Fibroblast of skin of scalp (primary cell): ENCODE measurements around the gene TGFB1I1.
"Not testable (repeated sequence)": the region's sequence is repeated elsewhere in the genome, so short reads cannot be mapped to it uniquely, and the experiment has no call there.

Experiments
- DNase-seq: peaks from one replicate; pipeline ENCODE4 v3.0.0-alpha.2; 2013

TGFB1I1 gene

DNA sequence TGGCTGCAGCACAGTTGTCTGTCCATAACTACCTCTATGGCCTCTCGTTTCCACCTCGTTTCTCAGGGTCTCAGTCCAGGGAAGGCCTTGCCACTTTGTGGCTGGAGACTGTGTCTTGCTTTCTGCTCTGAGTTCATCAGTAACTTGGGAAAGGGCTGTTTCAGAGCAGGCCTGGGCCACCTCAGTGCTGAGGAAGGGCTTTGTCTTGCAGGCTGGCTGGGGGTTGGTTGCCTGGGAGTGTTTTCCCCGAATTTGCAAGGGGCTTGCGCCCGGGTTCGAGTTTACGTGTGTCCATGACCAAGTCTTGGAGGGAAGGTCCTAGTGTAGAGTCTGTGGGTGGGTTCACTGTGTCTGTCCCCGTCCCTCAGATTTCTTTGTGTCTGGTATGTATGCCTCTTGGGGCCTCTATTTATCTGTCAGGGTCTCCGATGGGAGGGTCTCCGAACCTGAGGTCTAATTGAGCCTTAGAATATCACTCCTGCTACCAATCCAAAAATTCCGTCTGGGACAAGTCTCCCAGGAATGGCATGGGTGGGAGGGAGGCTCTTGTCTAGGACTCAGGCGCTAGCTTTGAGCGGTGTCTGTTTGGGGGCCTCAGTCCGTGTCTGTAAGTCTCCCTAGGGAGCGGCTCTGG is 594 bp upstream of the TGFB1I1 start:
- DNase-seq = no peak

DNA sequence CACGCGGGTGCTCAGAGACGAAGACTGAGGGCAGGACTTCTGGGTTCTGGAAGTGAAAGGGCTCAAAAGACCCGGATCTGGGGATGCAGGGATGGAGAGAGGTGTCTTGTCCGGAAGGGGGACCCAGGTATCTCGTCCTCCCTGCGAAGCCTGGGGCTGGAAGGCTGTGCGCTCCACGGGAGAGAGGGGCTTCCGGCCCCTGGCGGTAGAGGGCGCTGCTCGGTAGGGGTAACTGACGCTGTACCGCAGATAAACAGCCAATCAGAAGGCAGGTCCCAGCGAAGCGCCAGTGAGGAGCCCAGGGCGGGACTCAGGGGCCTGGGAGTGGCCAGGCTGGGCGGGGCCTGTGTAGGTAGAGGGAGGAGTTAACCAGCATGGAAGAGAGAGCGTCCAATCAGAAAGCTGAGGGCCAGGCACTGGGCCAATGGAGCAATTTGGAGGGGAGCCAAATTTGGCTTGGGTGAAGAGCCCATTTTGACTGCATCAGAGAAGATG is 804 bp downstream of the TGFB1I1 start:
- peak; percentile 97 for DNase-seq

DNA sequence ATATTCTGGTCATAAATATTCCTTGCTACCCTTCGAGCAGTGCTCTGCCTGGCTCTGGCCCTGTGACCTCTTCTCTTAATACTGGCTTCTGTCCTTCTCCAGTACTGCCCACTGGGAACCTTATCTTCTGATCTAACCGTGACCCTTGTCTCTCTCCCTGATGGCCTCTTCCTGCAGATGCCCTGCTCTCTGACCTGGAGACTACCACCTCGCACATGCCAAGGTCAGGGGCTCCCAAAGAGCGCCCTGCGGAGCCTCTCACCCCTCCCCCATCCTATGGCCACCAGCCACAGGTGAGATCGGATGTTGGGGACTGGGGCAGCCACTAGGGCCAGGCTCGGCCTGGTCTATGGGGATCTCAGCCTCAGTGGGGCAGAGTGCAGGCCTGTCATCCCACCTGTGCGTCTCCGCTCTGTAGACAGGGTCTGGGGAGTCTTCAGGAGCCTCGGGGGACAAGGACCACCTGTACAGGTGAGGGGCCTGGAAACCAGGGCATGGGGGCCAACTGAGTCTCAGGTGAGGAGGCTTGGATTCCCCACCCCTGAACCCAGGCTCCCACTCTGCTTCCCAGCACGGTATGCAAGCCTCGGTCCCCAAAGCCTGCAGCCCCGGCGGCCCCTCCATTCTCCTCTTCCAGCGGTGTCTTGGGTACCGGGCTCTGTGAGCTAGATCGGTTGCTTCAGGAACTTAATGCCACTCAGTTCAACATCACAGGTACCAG is 1.5 kb downstream of the TGFB1I1 start:
- DNase-seq = no peak

GRCh38 chr16:31474173-31474714 is 2.3 kb downstream of the TGFB1I1 start:
- peak; percentile 57 for DNase-seq

DNA sequence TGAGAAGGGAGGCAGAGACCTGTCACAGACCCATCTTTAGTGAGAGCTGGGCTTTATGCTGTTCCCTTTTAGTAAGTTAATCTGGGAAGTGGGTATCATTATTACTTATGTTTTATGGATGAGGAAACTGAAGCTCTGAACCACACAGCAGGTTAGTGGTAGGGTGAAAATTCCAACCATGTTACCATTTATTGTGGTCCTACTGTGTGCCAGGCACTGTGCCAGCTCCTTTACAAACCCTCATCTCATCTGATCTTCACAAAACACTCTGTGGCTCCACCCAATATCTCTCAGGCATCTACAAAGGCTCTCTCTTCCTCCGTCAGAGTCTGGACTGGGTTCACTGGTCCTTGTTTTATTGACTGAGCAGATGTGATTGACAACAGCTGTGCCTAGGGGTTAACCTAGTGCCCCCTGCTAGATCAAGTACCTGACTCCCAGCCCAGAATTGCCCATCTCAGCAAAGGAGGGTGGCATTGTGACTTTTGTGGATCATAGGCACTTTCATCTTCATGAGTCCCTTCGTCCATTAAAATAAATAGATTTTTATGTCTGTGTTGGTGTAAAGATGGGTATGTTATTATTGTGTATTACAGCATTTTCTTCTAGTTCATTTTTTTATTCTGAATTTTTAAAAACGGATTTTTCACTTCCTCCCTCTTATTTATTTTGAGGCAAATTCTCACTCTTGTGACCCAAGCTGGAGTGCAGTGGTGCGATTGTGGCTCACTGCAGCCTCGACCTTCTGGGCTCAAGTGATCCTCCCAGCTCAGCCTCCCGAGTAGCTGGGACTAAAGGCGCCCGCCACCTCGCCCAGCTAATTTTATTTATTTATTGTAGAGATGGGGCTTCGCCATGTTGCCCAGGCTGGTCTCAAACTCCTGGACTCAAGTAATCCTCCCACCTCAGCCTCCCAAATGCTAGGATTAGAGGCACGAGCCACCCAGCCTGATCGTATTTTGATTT is 3.1 kb downstream of the TGFB1I1 start:
- DNase-seq = no peak

- no peak for DNase-seq
Observed at GRCh38 chr16:31475946-31476302, 4.0 kb downstream of the TGFB1I1 start.

GRCh38 chr16:31476303-31477219 is 4.6 kb downstream of the TGFB1I1 start:
- no peak for DNase-seq

GRCh38 chr16:31477220-31478216 is 5.6 kb downstream of the TGFB1I1 start:
- no peak for DNase-seq

DNA sequence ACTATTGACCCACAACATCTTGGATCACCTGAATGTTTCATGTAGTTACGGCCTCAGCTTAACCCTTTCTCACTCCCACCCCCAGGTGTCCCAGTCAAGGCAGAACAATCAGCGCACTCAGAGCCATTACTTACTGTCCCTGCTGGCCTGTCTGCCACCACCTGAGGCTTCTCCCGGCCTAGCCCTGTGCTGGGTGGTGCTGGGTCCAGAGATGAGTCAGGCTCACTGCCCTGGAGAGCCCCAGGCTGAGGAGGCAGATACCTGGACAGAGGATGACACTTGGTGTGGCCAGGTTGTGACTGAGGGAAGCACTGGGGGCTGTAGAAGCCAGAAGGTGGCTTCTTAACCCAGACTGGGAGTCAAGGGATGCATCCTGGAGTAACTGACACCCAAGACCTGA is 7.0 kb downstream of the TGFB1I1 start:
- DNase-seq = no peak

DNA sequence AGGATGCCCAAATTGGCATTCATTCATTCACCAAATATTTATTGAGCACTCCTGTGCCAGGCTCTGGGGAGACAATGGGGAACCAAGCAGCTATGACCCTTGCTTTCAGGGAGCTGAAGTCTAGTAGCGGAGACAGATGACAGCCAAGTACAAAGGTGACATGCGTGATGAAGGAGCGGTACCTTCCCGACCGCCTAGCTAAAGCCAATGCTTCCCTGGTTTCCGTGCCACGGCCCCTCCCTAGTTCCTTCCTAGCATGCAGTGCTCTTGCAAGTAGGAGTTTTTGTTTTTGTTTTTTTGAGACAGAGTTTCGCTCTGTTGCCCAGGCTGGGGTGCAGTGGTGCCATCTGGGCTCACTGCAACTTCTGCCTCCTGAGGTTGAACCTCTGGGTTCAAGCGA is 7.8 kb downstream of the TGFB1I1 start:
- DNase-seq = no peak

DNA sequence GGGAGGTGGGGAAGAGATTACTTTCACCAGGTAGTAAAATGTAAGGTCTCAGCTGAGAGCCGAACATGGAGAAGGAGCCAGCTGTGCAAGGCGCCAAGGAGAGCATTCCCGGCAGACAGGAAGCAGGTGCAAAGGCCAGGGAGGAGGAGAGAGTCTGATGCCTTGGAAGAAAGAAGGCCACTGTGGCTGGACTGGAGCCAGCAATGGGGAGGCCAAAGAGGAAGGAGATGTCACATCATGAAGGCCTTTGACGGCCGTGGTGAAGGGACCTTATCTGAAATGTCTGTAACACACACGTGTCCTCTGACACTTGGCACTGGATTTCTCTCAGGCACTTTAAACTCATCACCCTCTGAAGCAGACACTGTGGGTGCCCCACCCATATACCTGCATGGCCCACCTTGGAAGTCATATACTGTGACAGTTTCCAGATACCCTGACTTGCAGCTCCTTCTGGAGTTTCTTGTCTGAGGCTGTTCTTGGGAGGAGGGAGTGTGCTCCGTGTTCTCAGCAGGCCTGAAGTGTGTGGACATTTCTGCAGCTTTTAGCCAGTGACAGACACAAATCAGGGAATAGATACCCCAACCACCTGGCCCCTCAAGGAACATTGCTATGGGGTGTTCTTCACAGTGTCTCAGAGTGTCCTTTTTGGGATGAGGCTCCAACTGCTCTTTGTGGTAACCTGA is 9.0 kb downstream of the TGFB1I1 start:
- no peak for DNase-seq

DNA sequence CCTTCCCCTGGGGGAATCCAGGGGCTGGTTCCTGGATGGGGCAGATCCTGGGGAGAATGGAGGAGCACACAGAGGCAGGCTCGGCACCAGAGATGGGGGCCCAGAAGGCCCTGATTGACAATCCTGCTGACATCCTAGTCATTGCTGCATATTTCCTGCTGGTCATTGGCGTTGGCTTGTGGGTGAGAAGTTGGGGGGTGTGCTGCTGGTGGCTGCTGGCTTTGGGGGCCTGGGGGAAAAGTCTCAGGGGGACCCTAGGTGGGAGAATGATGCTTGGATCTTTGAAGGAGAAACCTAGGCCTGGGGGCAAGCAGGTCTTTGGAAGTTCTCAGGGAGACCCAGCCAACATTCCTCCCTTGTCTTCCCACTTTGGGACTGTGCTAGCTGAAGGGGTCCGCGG is 11.1 kb downstream of the TGFB1I1 start, which contains the start of gene SLC5A2:
Gene SLC5A2 (plus strand): TSS at position 43 of the 400 bp plus-strand sequence. CDS start 14 bp downstream, at position 57.
- DNase-seq = no peak

DNA sequence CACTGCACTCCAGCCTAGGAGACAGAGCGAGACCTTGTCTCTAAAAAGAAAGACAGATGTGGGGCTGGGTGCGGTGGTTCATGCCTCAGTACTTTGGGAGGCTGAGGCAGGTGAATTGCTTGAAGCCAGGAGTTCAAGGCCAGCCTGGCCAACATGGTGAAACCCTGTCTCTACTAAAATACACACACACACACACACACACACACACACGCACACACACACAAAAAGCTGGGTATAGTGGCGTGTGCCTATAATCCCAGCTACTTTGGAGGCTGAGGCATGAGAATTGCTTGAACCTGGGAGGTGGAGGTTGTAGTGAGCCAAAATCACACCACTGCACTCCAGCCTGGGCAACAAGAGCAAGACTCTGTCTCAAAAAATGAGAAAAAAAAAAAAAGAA is 12.1 kb downstream of the TGFB1I1 start:
- DNase-seq = not testable (repeated sequence)

DNA sequence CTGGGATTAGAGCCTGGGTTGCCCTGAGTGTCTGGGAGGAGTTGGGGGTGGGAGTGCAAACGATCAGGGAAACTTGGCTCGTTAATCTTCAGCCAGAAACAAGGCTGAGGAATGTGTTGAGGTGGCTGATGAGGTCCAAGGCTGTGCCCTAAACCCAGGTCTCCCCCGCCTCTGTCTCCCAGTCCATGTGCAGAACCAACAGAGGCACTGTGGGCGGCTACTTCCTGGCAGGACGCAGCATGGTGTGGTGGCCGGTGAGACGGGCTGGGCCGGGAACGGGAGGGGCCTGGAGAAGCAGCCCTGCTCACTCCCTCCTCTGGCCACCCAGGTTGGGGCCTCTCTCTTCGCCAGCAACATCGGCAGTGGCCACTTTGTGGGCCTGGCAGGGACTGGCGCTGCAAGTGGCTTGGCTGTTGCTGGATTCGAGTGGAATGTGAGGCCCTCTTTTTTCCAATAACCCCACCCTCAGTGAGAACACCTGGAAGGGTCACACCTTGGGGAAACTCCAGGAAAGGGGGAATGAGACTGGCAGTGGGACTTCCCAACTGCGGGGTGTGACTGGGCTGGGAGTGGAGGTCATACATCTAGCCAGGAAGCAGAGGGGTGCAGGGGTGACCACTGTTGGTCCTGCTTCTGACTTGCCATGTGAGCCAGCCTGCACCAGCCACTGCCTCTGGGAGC is 12.7 kb downstream of the TGFB1I1 start:
- no peak for DNase-seq

DNA sequence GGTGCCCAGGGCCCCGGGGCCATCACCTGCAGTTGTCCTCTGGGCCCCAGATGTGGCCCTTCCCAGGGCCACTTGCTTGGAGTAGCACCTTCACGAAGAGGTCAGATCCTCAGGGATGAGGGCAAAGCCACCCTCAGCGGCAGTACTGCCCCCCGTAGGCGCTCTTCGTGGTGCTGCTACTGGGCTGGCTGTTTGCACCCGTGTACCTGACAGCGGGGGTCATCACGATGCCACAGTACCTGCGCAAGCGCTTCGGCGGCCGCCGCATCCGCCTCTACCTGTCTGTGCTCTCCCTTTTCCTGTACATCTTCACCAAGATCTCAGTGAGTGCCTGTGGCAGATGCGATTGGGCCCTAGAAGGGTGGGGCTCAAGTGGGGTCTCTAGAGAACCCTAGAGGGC is 13.6 kb downstream of the TGFB1I1 start:
- DNase-seq = no peak

DNA sequence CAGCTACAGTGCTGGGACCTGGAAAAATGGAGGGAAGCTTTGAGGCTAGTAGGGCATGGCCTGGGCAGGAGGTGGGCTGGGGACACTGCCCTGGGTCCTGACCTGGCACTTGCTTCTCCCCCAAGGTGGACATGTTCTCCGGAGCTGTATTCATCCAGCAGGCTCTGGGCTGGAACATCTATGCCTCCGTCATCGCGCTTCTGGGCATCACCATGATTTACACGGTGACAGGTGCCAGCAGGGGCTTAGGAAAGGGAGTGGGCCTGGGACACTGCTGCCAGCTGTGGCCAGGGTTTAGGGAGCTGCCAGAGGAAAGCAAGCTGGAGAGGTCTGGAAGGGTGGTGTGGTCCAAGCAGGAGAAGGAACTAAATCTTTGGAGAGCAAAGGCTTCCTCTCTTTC is 14.1 kb downstream of the TGFB1I1 start:
- no peak for DNase-seq

- DNase-seq = no peak
Observed at GRCh38 chr16:31487071-31487719, 15.2 kb downstream of the TGFB1I1 start.

- no peak for DNase-seq
Observed at GRCh38 chr16:31487720-31488467, 15.9 kb downstream of the TGFB1I1 start.
